HEK293 (cell line): Measurements from ENCODE around the gene PLAC1.

ENCODE experiments used
- SCRT1 ChIP-seq: fragments of 450-650 bp; formaldehyde crosslinking; IDR thresholded peaks from 2 replicates; pipeline ENCODE4 v1.5.1; 2016; ENCODE audit warnings: missing biosample characterization, missing genetic modification characterization, borderline replicate concordance
- YY1 ChIP-seq: fragments of 450-650 bp; formaldehyde crosslinking; IDR thresholded peaks from 2 replicates; pipeline ENCODE4 v1.5.1; 2018; ENCODE audit warnings: missing biosample characterization, missing genetic modification characterization
- ZNF16 ChIP-seq: fragments of 450-650 bp; formaldehyde crosslinking; IDR thresholded peaks from 2 replicates; pipeline ENCODE4 v1.5.1; 2016; ENCODE audit warnings: low read depth, missing biosample characterization, missing genetic modification characterization
- ZNF2 ChIP-seq: fragments of 450-650 bp; formaldehyde crosslinking; IDR thresholded peaks from 2 replicates; pipeline ENCODE4 v1.5.1; 2016; ENCODE audit warnings: missing biosample characterization, missing genetic modification characterization
- ZNF274 ChIP-seq, 2 experiments: fragments of 200-500 bp in 1 of 2; fragments of 450-650 bp in 1 of 2; sonication (Bioruptor generic) in 1 of 2; formaldehyde crosslinking in 1 of 2; IDR thresholded peaks; 2 replicates each; pipeline versions ENCODE4 v1.5.1 to v1.6.1; 2014 to 2016; ENCODE audit warnings: borderline replicate concordance in 1 of 2, inconsistent platforms in 1 of 2, low read length in 1 of 2, missing biosample characterization in 1 of 2, missing genetic modification characterization in 1 of 2
- ZNF561 ChIP-seq: fragments of 450-650 bp; IDR thresholded peaks from 2 replicates; pipeline ENCODE4 v1.5.1; 2018; ENCODE audit warnings: missing biosample characterization, missing genetic modification characterization, borderline replicate concordance
- ZNF76 ChIP-seq: fragments of 450-650 bp; formaldehyde crosslinking; IDR thresholded peaks from 2 replicates; pipeline ENCODE4; 2016; ENCODE audit warnings: low read depth, missing biosample characterization, missing genetic modification characterization, borderline replicate concordance
- TF ChIP-seq, protein P1 (sequence below): fragments of 450-650 bp; formaldehyde crosslinking; IDR thresholded peaks from 2 replicates; pipeline ENCODE4 v1.5.1; 2016; ENCODE audit warnings: missing biosample characterization, missing genetic modification characterization

DNA sequence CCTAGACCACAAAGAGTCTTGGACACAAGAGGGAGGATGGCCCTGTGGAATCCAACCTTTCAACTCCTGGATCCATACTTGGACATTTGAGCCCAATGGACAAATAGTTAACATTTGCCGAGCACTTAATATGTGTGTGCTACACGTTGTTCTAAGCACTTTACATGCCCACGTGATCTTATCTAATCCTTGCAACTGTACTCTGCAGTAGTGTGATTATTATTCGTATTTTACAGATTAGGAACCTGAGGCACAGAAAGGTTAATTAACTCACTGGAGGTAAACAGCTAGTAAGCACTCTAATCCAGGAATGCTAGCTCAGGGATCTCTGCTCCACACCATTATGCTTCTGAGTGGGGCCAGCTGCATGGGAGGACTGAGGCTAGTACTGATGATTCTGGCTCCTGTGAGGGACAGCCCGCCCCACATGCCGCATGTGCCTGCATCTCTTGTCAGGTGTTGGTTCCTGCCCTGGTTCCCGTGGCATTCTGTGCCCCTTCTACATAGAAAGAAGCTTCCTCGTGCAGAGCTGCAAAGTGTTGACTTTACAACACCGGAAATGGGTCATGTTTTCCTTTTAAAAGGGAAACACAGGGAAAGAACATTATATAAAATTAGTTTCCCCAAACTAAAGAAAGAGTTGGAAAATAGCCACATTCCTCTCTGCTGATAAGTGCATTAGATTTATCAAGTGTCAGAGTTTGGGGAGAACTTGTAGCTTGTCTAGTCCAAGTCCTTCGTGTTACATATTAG lies 34.8 kb downstream of the PLAC1 start:
- TF ChIP-seq ZNF2 (no peak), ZNF16 (no peak), YY1 (tag by site-specific recombination) (no peak), ZNF76 (tag by site-specific recombination) (no peak), SCRT1 (tag by site-specific recombination) (no peak), ZNF274 (IDR thresholded peaks at IDR 0.05; ENCODE audit: low read length) (no peak), ZNF274 (tag by site-specific recombination; IDR thresholded peaks at IDR 0.05; ENCODE audit: borderline replicate concordance) (no peak), ZNF561 (tag by site-specific recombination) (no peak)
- TF ChIP-seq, protein P1, sequence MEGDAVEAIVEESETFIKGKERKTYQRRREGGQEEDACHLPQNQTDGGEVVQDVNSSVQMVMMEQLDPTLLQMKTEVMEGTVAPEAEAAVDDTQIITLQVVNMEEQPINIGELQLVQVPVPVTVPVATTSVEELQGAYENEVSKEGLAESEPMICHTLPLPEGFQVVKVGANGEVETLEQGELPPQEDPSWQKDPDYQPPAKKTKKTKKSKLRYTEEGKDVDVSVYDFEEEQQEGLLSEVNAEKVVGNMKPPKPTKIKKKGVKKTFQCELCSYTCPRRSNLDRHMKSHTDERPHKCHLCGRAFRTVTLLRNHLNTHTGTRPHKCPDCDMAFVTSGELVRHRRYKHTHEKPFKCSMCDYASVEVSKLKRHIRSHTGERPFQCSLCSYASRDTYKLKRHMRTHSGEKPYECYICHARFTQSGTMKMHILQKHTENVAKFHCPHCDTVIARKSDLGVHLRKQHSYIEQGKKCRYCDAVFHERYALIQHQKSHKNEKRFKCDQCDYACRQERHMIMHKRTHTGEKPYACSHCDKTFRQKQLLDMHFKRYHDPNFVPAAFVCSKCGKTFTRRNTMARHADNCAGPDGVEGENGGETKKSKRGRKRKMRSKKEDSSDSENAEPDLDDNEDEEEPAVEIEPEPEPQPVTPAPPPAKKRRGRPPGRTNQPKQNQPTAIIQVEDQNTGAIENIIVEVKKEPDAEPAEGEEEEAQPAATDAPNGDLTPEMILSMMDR: no peak
